Measurements from ENCODE around the gene CBLB. TPM values are rescaled to one million over a fixed set of nuclear protein-coding genes. Genes with fewer than 3 reads are reported as not detected.

Gene CBLB
- total RNA-seq, 2 donors from 2014 or later, result 112 to 141 TPM

GRCh38 chr3:105877336-105877910 lies 8.6 kb upstream of the CBLB start:
- intact Hi-C loops (cut with DNase I), result no loop called here
- no peak for DNase-seq (ENCODE audit: low spot score)

GRCh38 chr3:105876780-105877327 lies 8.0 kb upstream of the CBLB start:
- intact Hi-C loops (cut with DNase I), result no loop called here
- no peak for DNase-seq (ENCODE audit: low spot score)

- intact Hi-C loops (cut with DNase I), result no loop called here
Observed at GRCh38 chr3:105869861-105870755, 1.3 kb upstream of the CBLB start.

GRCh38 chr3:105869531-105869833 lies 670 bp upstream of the CBLB start:
- intact Hi-C loops (cut with DNase I), result no loop called here

More at GRCh38 chr3:105869861-105870755, 1.3 kb upstream of the CBLB start:
- DNase-seq (ENCODE audit: low spot score), result no peak

GRCh38 chr3:105868431-105868741 lies 426 bp downstream of the CBLB start:
- intact Hi-C loops (cut with DNase I), result no loop called here
- peak; percentile 90 for DNase-seq (ENCODE audit: low spot score)

More at GRCh38 chr3:105869531-105869833, 670 bp upstream of the CBLB start:
- DNase-seq (ENCODE audit: low spot score), result no peak

- intact Hi-C loops (cut with DNase I), result no loop called here
- no peak for DNase-seq (ENCODE audit: low spot score)
Observed at GRCh38 chr3:105867712-105868430, 941 bp downstream of the CBLB start.

- no peak for DNase-seq (ENCODE audit: low spot score)
- intact Hi-C loops (cut with DNase I), result no loop called here
Observed at GRCh38 chr3:105866656-105867653, 1.9 kb downstream of the CBLB start.

GRCh38 chr3:105865867-105866350 lies 2.9 kb downstream of the CBLB start:
- no peak for DNase-seq (ENCODE audit: low spot score)
- intact Hi-C loops (cut with DNase I), result no loop called here

GRCh38 chr3:105865016-105865623 lies 3.7 kb downstream of the CBLB start:
- DNase-seq (ENCODE audit: low spot score), result no peak
- intact Hi-C loops (cut with DNase I), result no loop called here

GRCh38 chr3:105864212-105864611 lies 4.6 kb downstream of the CBLB start:
- intact Hi-C loops (cut with DNase I), result no loop called here
- DNase-seq (ENCODE audit: low spot score), result no peak

GRCh38 chr3:105863608-105864007 lies 5.2 kb downstream of the CBLB start:
- intact Hi-C loops (cut with DNase I), result no loop called here
- DNase-seq (ENCODE audit: low spot score), result no peak

- intact Hi-C loops (cut with DNase I), result no loop called here
Observed at GRCh38 chr3:105862217-105862616, 6.6 kb downstream of the CBLB start.

GRCh38 chr3:105860641-105861040 lies 8.2 kb downstream of the CBLB start:
- no peak for DNase-seq (ENCODE audit: low spot score)
- intact Hi-C loops (cut with DNase I), result no loop called here

More at GRCh38 chr3:105862217-105862616, 6.6 kb downstream of the CBLB start:
- no peak for DNase-seq (ENCODE audit: low spot score)

GRCh38 chr3:105858017-105858416 lies 10.8 kb downstream of the CBLB start:
- DNase-seq (ENCODE audit: low spot score), result no peak
- intact Hi-C loops (cut with DNase I), result no loop called here

GRCh38 chr3:105857601-105858000 lies 11.2 kb downstream of the CBLB start:
- intact Hi-C loops (cut with DNase I), result no loop called here
- DNase-seq (ENCODE audit: low spot score), result no peak

GRCh38 chr3:105856605-105857004 lies 12.2 kb downstream of the CBLB start:
- intact Hi-C loops (cut with DNase I), result no loop called here
- DNase-seq (ENCODE audit: low spot score), result no peak

GRCh38 chr3:105853801-105854432 lies 14.9 kb downstream of the CBLB start:
- intact Hi-C loops (cut with DNase I), result no loop called here
- DNase-seq (ENCODE audit: low spot score), result no peak

GRCh38 chr3:105851582-105851981 lies 17.2 kb downstream of the CBLB start:
- DNase-seq (ENCODE audit: low spot score), result no peak

More at GRCh38 chr3:105851582-105851981, 17.2 kb downstream of the CBLB start:
- intact Hi-C loops (cut with DNase I), result no loop called here
